ENCODE results near the gene IDH3A.
"Not testable (repeated sequence)": the region's sequence is repeated elsewhere in the genome, so short reads cannot be mapped to it uniquely, and the experiment has no call there.

The IDH3A gene

DNA sequence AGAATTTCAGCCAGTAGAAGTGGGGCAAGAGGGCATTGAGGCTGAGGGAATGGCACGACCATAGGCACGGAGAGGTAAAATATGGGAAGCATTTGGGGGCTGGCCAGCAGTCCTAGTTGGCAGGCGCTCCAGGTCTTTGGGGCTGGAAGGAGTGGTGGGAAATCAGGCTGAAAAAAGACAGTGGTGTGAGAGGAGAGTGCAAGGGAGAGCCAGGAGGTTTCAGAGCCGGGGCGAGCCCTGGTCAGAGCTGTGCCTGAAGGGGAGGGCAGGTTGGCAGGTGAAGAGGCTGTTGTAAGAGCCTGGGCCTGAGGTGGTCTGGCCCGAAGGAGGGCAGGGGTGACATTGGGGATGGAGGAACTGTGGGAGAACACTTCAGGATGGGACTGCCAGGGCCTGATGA, 1.6 kb upstream of the IDH3A start:
- Histone ChIP-seq H3K27me3 (replicated peaks; ENCODE audit: control insufficient read depth, insufficient read depth, low read length, poor library complexity, severe bottlenecking) (no peaks in the 10 kb centered on the region), H3K27ac (ENCODE audit: insufficient read depth, low read length, poor library complexity, severe bottlenecking) (no peak overlapping the region), H3K4me1 (ENCODE audit: control insufficient read depth, insufficient read depth, low read length, poor library complexity, severe bottlenecking) (peaks cover 14% of the 10 kb centered on the region), H3K9me3 (ENCODE audit: control insufficient read depth, low read length) (no peaks in the 10 kb centered on the region), H3K4me3 (ENCODE audit: insufficient read depth, low read depth, low read length, poor library complexity, severe bottlenecking) (no peak overlapping the region), H3K36me3 (ENCODE audit: control insufficient read depth, insufficient read depth, low read length) (no peaks in the 10 kb centered on the region)
- no peak for DNase-seq

DNA sequence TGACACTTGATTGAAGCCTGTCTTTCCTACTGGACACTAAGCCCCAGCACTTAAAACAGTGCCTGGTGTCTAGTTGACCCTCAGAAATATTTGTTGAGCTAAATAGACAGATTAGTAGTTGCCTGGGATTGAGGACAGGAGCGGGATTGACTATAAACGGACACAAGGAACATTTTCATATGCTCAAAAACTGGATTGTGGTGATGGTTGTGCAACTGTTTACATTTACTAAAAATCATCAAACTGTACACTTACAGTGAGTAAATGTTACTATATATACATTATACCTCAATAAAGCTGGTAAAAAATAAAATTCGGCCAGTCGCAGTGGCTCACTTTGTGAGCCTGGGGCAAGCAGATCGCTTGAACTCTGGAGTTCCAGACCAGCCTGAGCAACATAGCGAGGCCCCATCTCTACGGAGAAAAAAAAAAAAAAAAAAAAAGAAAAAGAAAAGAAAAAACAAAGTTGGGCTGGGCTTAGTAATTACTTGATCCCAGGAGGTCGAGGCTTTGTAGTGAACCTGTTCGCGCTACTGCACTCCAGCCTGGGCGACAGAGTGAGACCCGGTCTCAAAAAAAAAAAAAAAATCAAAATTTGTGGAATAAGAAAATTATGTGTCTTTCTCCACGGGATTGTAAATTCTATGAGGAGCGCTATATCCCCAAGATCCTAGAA, 632 bp upstream of the IDH3A start:
- H3K4me3 ChIP-seq (ENCODE audit: insufficient read depth, low read depth, low read length, poor library complexity, severe bottlenecking), result peak overlapping the region; percentile 52
- no peaks in the 10 kb centered on the region for H3K36me3 ChIP-seq (ENCODE audit: control insufficient read depth, insufficient read depth, low read length)
- peaks cover 14% of the 10 kb centered on the region for H3K4me1 ChIP-seq (ENCODE audit: control insufficient read depth, insufficient read depth, low read length, poor library complexity, severe bottlenecking)
- no peaks in the 10 kb centered on the region for H3K9me3 ChIP-seq (ENCODE audit: control insufficient read depth, low read length)
- peak overlapping the region; percentile 60 for H3K27ac ChIP-seq (ENCODE audit: insufficient read depth, low read length, poor library complexity, severe bottlenecking)
- H3K27me3 ChIP-seq (replicated peaks; ENCODE audit: control insufficient read depth, insufficient read depth, low read length, poor library complexity, severe bottlenecking), result no peaks in the 10 kb centered on the region
- DNase-seq, result no peak

DNA sequence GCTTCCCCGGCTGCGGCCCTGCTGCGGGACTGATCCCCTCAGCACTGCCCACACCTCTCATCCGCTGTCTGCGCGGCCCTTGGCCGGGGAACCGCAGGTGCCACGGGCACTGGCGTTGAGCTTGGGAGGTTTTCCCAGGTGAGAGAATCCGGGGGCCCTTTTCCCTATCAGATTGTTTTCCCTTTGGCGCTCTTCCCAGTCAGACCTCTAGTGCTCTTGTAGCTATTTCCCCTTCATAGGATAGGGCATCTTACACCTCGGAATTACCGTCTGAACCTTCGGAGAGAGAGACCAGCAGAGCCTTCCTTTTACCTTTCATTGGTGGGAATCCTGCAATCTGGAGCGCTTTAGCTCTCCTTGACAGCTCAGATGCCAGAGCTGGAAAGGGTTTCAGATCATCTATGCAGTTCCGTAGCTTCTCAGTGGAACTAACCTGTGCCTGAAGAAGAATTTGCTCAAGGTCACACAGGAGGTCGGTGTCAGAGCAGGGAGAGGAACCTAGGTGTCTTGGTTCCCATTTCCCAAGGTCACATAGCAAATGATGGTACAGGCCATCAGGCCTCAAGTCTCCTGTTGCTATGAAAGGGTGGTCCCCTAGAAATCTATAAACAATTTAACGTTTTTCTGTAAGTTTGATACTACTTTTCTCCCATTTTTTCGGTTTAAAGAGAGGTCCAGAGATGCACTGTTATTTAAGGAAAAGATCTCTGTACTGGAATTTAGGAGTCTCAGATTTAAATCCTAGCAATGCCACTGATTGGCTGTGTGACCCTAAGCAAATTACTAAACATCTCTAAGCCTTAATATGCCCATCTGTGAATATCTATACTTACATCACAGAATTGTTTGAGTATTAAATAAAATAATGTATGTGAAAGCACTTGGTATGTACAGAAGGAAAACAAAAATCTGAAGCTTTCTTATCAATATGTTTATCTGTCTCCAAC, 916 bp downstream of the IDH3A start:
- H3K27ac ChIP-seq (ENCODE audit: insufficient read depth, low read length, poor library complexity, severe bottlenecking), result peak overlapping the region; percentile 66
- no peak for DNase-seq
- H3K4me3 ChIP-seq (ENCODE audit: insufficient read depth, low read depth, low read length, poor library complexity, severe bottlenecking), result peak overlapping the region; percentile 52
- H3K4me1 ChIP-seq (ENCODE audit: control insufficient read depth, insufficient read depth, low read length, poor library complexity, severe bottlenecking), result peaks cover 14% of the 10 kb centered on the region
- no peaks in the 10 kb centered on the region for H3K27me3 ChIP-seq (replicated peaks; ENCODE audit: control insufficient read depth, insufficient read depth, low read length, poor library complexity, severe bottlenecking)
- peaks cover 6% of the 10 kb centered on the region for H3K36me3 ChIP-seq (ENCODE audit: control insufficient read depth, insufficient read depth, low read length)
- H3K9me3 ChIP-seq (ENCODE audit: control insufficient read depth, low read length), result no peaks in the 10 kb centered on the region

DNA sequence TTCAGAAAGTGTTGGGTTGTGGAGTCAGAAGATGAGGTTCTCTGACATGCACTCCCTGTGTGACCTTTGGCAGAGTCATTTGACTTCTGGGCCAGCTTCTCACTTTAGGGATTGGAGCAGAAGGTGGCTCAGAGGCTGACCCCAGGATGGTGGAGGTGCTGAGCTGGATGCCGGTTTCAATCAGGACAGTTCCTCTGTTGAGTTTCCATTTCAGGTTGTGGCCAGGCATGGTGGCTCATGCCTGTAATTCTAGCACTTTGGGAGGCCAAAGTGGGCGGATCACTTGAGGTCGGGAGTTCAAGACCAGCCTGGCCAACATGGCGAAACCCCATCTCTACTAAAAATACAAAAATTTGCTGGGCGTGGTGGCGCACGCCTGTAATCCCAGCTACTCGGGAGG, 1.9 kb downstream of the IDH3A start:
- DNase-seq, result not testable (repeated sequence)
- peaks cover 14% of the 10 kb centered on the region for H3K4me1 ChIP-seq (ENCODE audit: control insufficient read depth, insufficient read depth, low read length, poor library complexity, severe bottlenecking)

DNA sequence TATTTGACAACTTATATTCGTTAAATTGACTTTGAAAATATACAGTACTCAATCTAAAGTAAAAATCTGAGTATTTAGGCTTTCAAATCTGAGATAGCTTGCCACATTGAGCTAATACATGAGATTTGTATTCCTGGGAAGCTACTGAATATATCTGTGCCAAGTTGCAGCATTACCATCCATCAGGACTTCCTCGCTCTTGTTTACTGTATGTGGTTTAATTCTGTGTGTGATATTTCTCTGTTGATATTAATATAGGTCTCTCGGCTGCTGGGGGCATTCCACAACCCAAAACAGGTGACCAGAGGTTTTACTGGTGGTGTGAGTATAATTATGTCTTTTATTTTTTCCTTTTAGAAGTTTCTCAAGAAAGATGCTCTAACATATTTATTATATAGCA, 5.8 kb downstream of the IDH3A start:
- peaks cover 5% of the 10 kb centered on the region for H3K4me1 ChIP-seq (ENCODE audit: control insufficient read depth, insufficient read depth, low read length, poor library complexity, severe bottlenecking)
- H3K36me3 ChIP-seq (ENCODE audit: control insufficient read depth, insufficient read depth, low read length), result peaks cover 21% of the 10 kb centered on the region
- no peak overlapping the region for H3K27ac ChIP-seq (ENCODE audit: insufficient read depth, low read length, poor library complexity, severe bottlenecking)
- no peak for DNase-seq
- H3K9me3 ChIP-seq (ENCODE audit: control insufficient read depth, low read length), result no peaks in the 10 kb centered on the region
- H3K27me3 ChIP-seq (replicated peaks; ENCODE audit: control insufficient read depth, insufficient read depth, low read length, poor library complexity, severe bottlenecking), result no peaks in the 10 kb centered on the region
- no peak overlapping the region for H3K4me3 ChIP-seq (ENCODE audit: insufficient read depth, low read depth, low read length, poor library complexity, severe bottlenecking)

More for the DNA sequence above, 1.9 kb downstream of the IDH3A start:
- not testable (repeated sequence) for H3K27ac ChIP-seq (ENCODE audit: insufficient read depth, low read length, poor library complexity, severe bottlenecking); H3K4me3 ChIP-seq (ENCODE audit: insufficient read depth, low read depth, low read length, poor library complexity, severe bottlenecking); H3K27me3 ChIP-seq (replicated peaks; ENCODE audit: control insufficient read depth, insufficient read depth, low read length, poor library complexity, severe bottlenecking); H3K36me3 ChIP-seq (ENCODE audit: control insufficient read depth, insufficient read depth, low read length); H3K9me3 ChIP-seq (ENCODE audit: control insufficient read depth, low read length)

DNA sequence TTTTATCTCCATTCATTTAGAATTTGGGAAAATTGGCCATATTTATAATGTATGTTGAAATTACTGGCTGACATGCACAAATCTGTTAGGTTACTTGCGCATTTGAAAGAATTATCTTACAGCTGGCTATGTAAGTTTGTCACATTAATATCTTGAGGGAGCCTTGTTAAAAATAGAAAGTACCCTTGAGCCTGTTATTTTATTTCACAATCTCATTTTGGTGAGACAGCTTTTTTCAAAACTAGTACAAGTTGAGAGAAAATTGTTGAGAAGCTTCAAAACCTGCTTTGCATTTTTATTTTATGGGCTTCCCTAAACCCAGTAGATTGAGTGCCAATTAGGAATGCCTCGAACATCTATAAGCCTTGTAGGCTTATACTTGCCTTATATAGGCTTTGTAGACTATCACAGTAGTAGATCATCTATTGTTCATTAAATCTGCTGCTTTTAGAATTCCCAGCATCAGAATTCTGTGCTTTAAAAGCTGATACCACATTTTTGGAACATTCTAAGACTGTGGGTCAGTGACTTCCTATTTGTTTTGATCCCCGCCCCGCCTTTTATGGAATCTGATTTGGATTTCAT, 6.3 kb downstream of the IDH3A start:
- Histone ChIP-seq H3K27ac (ENCODE audit: insufficient read depth, low read length, poor library complexity, severe bottlenecking) (no peak overlapping the region), H3K4me3 (ENCODE audit: insufficient read depth, low read depth, low read length, poor library complexity, severe bottlenecking) (no peak overlapping the region), H3K27me3 (replicated peaks; ENCODE audit: control insufficient read depth, insufficient read depth, low read length, poor library complexity, severe bottlenecking) (no peaks in the 10 kb centered on the region), H3K4me1 (ENCODE audit: control insufficient read depth, insufficient read depth, low read length, poor library complexity, severe bottlenecking) (peaks cover under 1% of the 10 kb centered on the region), H3K9me3 (ENCODE audit: control insufficient read depth, low read length) (no peaks in the 10 kb centered on the region), H3K36me3 (ENCODE audit: control insufficient read depth, insufficient read depth, low read length) (peaks cover 25% of the 10 kb centered on the region)
- no peak for DNase-seq

DNA sequence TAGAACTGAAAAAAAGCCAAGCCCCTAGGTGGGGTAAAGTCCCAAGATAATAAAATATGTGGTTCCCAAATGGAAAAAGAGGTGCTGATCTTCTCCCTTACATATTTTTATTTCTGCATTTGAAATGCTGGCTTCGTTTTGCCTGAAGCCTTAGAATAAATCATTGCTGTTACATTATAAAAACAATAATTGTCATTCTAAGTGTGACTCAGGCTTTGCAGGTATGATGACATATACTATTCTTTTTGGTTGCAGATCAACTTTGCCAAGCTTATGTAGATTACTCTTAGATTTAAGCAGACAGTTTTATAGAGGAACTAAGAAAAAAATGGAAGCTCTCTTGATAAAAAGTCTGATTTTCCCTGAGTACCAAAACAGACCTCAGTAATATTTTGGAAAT, 7.5 kb downstream of the IDH3A start:
- no peak overlapping the region for H3K27ac ChIP-seq (ENCODE audit: insufficient read depth, low read length, poor library complexity, severe bottlenecking)
- H3K27me3 ChIP-seq (replicated peaks; ENCODE audit: control insufficient read depth, insufficient read depth, low read length, poor library complexity, severe bottlenecking), result no peaks in the 10 kb centered on the region
- H3K36me3 ChIP-seq (ENCODE audit: control insufficient read depth, insufficient read depth, low read length), result peaks cover 33% of the 10 kb centered on the region
- no peaks in the 10 kb centered on the region for H3K9me3 ChIP-seq (ENCODE audit: control insufficient read depth, low read length)
- H3K4me3 ChIP-seq (ENCODE audit: insufficient read depth, low read depth, low read length, poor library complexity, severe bottlenecking), result no peak overlapping the region
- H3K4me1 ChIP-seq (ENCODE audit: control insufficient read depth, insufficient read depth, low read length, poor library complexity, severe bottlenecking), result no peaks in the 10 kb centered on the region
- DNase-seq, result no peak

DNA sequence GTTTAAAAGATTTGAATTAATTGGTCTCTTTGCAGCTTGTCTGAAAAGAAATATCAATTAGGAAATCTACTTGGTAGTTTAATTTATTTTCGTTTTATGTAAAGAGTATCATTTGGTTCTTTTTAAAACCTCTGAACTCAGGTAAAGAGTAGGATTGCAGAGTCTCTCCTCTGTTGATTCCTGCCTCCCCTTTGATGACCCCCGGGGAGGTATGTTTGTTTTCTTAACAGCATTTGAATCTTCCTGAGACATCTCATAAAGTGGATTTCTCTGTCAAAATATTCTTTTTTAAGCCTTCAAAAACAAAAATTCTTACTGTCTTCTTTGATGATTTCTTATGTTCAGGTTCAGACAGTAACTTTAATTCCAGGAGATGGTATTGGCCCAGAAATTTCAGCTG, 8.0 kb downstream of the IDH3A start:
- peaks cover 39% of the 10 kb centered on the region for H3K36me3 ChIP-seq (ENCODE audit: control insufficient read depth, insufficient read depth, low read length)
- DNase-seq, result no peak
- H3K27me3 ChIP-seq (replicated peaks; ENCODE audit: control insufficient read depth, insufficient read depth, low read length, poor library complexity, severe bottlenecking), result no peaks in the 10 kb centered on the region
- H3K9me3 ChIP-seq (ENCODE audit: control insufficient read depth, low read length), result no peaks in the 10 kb centered on the region
- H3K4me1 ChIP-seq (ENCODE audit: control insufficient read depth, insufficient read depth, low read length, poor library complexity, severe bottlenecking), result no peaks in the 10 kb centered on the region
- no peak overlapping the region for H3K4me3 ChIP-seq (ENCODE audit: insufficient read depth, low read depth, low read length, poor library complexity, severe bottlenecking)
- H3K27ac ChIP-seq (ENCODE audit: insufficient read depth, low read length, poor library complexity, severe bottlenecking), result no peak overlapping the region

DNA sequence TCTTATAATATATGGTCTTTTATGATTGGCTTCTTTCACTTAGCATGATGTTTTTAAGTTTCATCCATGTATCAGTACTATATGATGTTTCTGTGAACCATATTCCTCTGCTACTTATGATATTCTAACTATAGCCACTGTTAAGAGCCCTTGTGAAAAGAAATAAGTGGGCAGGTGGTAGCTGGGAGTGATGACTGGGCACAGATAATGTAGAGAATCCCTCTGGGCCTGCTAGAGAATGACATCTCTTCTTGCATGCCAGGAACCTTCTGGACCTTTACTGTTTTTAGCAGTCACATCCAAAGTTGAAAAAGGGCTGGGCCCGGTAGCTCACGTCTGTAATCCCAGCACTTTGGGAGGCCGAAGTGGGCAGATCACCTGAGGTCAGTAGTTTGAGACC, 10.2 kb downstream of the IDH3A start:
- no peaks in the 10 kb centered on the region for H3K9me3 ChIP-seq (ENCODE audit: control insufficient read depth, low read length)
- DNase-seq, result no peak
- no peak overlapping the region for H3K4me3 ChIP-seq (ENCODE audit: insufficient read depth, low read depth, low read length, poor library complexity, severe bottlenecking)
- H3K4me1 ChIP-seq (ENCODE audit: control insufficient read depth, insufficient read depth, low read length, poor library complexity, severe bottlenecking), result no peaks in the 10 kb centered on the region
- no peaks in the 10 kb centered on the region for H3K27me3 ChIP-seq (replicated peaks; ENCODE audit: control insufficient read depth, insufficient read depth, low read length, poor library complexity, severe bottlenecking)
- H3K36me3 ChIP-seq (ENCODE audit: control insufficient read depth, insufficient read depth, low read length), result peaks cover 47% of the 10 kb centered on the region
- no peak overlapping the region for H3K27ac ChIP-seq (ENCODE audit: insufficient read depth, low read length, poor library complexity, severe bottlenecking)

DNA sequence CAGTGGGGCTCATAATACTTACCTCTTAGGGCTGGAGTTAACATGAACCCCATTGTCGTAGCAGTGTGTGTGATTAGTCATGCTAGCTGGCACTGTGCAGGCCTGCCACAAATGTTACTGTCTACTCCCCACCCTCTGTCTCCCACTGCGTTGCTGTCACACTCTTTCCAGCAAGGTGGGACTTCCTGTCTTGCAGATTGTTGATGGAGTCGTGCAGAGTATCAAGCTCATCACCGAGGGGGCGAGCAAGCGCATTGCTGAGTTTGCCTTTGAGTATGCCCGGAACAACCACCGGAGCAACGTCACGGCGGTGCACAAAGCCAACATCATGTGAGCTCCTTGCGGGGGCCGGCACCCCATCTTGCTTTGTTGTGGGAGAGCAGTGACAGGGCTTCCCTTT, 12.9 kb downstream of the IDH3A start:
- Histone ChIP-seq H3K9me3 (ENCODE audit: control insufficient read depth, low read length) (no peaks in the 10 kb centered on the region), H3K4me3 (ENCODE audit: insufficient read depth, low read depth, low read length, poor library complexity, severe bottlenecking) (no peak overlapping the region), H3K27me3 (replicated peaks; ENCODE audit: control insufficient read depth, insufficient read depth, low read length, poor library complexity, severe bottlenecking) (no peaks in the 10 kb centered on the region), H3K27ac (ENCODE audit: insufficient read depth, low read length, poor library complexity, severe bottlenecking) (no peak overlapping the region), H3K4me1 (ENCODE audit: control insufficient read depth, insufficient read depth, low read length, poor library complexity, severe bottlenecking) (no peaks in the 10 kb centered on the region), H3K36me3 (ENCODE audit: control insufficient read depth, insufficient read depth, low read length) (peaks cover 47% of the 10 kb centered on the region)
- DNase-seq, result peak in 1 of 3 donors; percentile 7

Measured in effector memory CD4-positive, alpha-beta T cell (primary cell).